H1 (cell line): ENCODE data around the gene KCND1. TPM values are rescaled to one million over a fixed set of nuclear protein-coding genes. Genes with fewer than 3 reads are reported as not detected.

Source experiments
- CTCF ChIA-PET: fragments of 300-600 bp; sonication (Branson Sonifier 250); formaldehyde crosslinking; loops from one replicate; lab custom pipeline; 2021; ENCODE audit not compliant: partially characterized antibody; lab: Charles Lee
- POLR2A ChIA-PET: fragments of 300-600 bp; sonication (Branson Sonifier 250); formaldehyde crosslinking; loops from one replicate; lab custom pipeline; 2021; ENCODE audit warnings: inconsistent platforms; ENCODE audit not compliant: partially characterized antibody; lab: Charles Lee
- DNase-seq, 2 experiments: peaks; one replicate each; pipeline versions ENCODE4 v3.0.0 to v3.0.0-alpha.2; 2010 to 2022; ENCODE audit warnings: low spot score in 2 of 2, low read depth in 1 of 2, mixed read lengths in 1 of 2
- FAIRE-seq: peaks from 2 replicates; lab custom pipeline; 2011; peaks lifted over from hg19 to GRCh38; lab: Jason Lieb, UNC
- H2AFZ ChIP-seq: 2 replicates; pipeline ENCODE4 v1.8.1; 2012; ENCODE audit warnings: low read length, inconsistent platforms
- H2AK5ac ChIP-seq: 2 replicates; pipeline ENCODE4 v1.6.1; 2013; ENCODE audit warnings: low read depth, low read length
- H2BK120ac ChIP-seq: replicated peaks from 2 replicates; pipeline ENCODE3; 2013; ENCODE audit warnings: low read depth, low read length, inconsistent platforms
- H2BK12ac ChIP-seq: 2 replicates; pipeline ENCODE4 v1.6.1; 2013; ENCODE audit warnings: low read depth, low read length
- H2BK15ac ChIP-seq: 2 replicates; pipeline ENCODE4 v1.6.1; 2013; ENCODE audit warnings: low read length
- H2BK20ac ChIP-seq: 2 replicates; pipeline ENCODE4 v1.6.1; 2013; ENCODE audit warnings: low read length
- H2BK5ac ChIP-seq: 2 replicates; pipeline ENCODE4 v1.6.1; 2013; ENCODE audit warnings: low read depth, low read length
- H3K14ac ChIP-seq: 2 replicates; pipeline ENCODE4 v1.6.1; 2013; ENCODE audit warnings: inconsistent platforms; ENCODE audit not compliant: insufficient read length
- H3K18ac ChIP-seq: 2 replicates; pipeline ENCODE4 v1.6.1; 2013; ENCODE audit warnings: low read length; ENCODE audit errors: extremely low read depth
- H3K23ac ChIP-seq: 2 replicates; pipeline ENCODE4 v1.6.1; 2013; ENCODE audit warnings: inconsistent platforms; ENCODE audit not compliant: insufficient read length
- H3K23me2 ChIP-seq: 2 replicates; pipeline ENCODE4 v1.6.1; 2013; ENCODE audit warnings: low read depth, low read length
- H3K27ac ChIP-seq: 2 replicates; pipeline ENCODE4 v1.6.1; 2011; ENCODE audit warnings: low read depth, low read length, inconsistent platforms
- H3K27me3 ChIP-seq, 4 experiments: replicated peaks in 1 of 4; 1 replicate in 1 of 4; 2 replicates in 3 of 4; pipeline versions ENCODE4 v1.6.1 to v1.8.1; 2011 to 2013; ENCODE audit warnings: low read length in 3 of 4, mild to moderate bottlenecking in 3 of 4, inconsistent platforms in 2 of 4, mixed read lengths in 2 of 4, moderate library complexity in 1 of 4; ENCODE audit not compliant: control insufficient read depth in 3 of 4, insufficient read depth in 3 of 4; ENCODE audit errors: extremely low read depth in 1 of 4
- H3K36me3 ChIP-seq, 4 experiments: 2 replicates each; pipeline versions ENCODE4 v1.6.1 to v1.8.1; 2011 to 2013; ENCODE audit warnings: mild to moderate bottlenecking in 4 of 4, low read length in 3 of 4, moderate library complexity in 2 of 4, control low read depth in 1 of 4, inconsistent platforms in 1 of 4; ENCODE audit not compliant: insufficient read depth in 4 of 4, control insufficient read depth in 2 of 4
- H3K4ac ChIP-seq: replicated peaks from 2 replicates; pipeline ENCODE3; 2013; ENCODE audit warnings: low read length, low read depth, mixed read lengths, inconsistent platforms; ENCODE audit not compliant: insufficient read length
- H3K4me1 ChIP-seq, 4 experiments: replicated peaks in 1 of 4; 1 replicate in 1 of 4; 2 replicates in 3 of 4; pipeline versions ENCODE4 v1.6.1 to v1.8.1; 2011 to 2013; ENCODE audit warnings: low read length in 3 of 4, inconsistent platforms in 2 of 4, mixed read lengths in 1 of 4; ENCODE audit not compliant: insufficient read depth in 4 of 4, control insufficient read depth in 3 of 4
- H3K4me2 ChIP-seq, 2 experiments: 2 replicates each; pipeline versions ENCODE4 v1.6.1 to v1.8.1; 2011 to 2013; ENCODE audit warnings: low read depth in 2 of 2, low read length in 2 of 2, control low read depth in 1 of 2, inconsistent platforms in 1 of 2, mild to moderate bottlenecking in 1 of 2; ENCODE audit not compliant: insufficient read depth in 1 of 2
- H3K4me3 ChIP-seq, 4 experiments: fragments of 200-600, 300-600 bp in 1 of 4; sonication (generic), shearing (Covaris generic), sonication (Bioruptor Twin) in 1 of 4; 2 replicates each; pipeline versions ENCODE4 v1.5.1 to v1.8.1; 2011 to 2016; ENCODE audit warnings: low read length in 4 of 4, low read depth in 3 of 4, control low read depth in 2 of 4, inconsistent platforms in 2 of 4, mild to moderate bottlenecking in 2 of 4, mixed read lengths in 1 of 4, moderate library complexity in 1 of 4; ENCODE audit not compliant: insufficient read depth in 2 of 4; ENCODE audit errors: extremely low read depth in 1 of 4
- H3K56ac ChIP-seq: replicated peaks from 2 replicates; pipeline ENCODE3; 2013; ENCODE audit warnings: low read depth, mild to moderate bottlenecking, mixed read lengths, low read length, inconsistent platforms; ENCODE audit not compliant: insufficient read length
- H3K79me1 ChIP-seq: 2 replicates; pipeline ENCODE4 v1.6.1; 2013; ENCODE audit warnings: low read depth, low read length, control low read depth
- H3K79me2 ChIP-seq, 2 experiments: 2 replicates each; pipeline versions ENCODE4 v1.6.1 to v1.8.1; 2012 to 2013; ENCODE audit warnings: low read length in 2 of 2, mild to moderate bottlenecking in 2 of 2, inconsistent platforms in 1 of 2; ENCODE audit not compliant: insufficient read depth in 2 of 2, control insufficient read depth in 1 of 2
- H3K9ac ChIP-seq, 4 experiments: replicated peaks in 1 of 4; 1 replicate in 1 of 4; 2 replicates in 3 of 4; pipeline versions ENCODE4 v1.6.1 to v1.8.1; 2011 to 2013; ENCODE audit warnings: low read depth in 3 of 4, low read length in 3 of 4, control low read depth in 2 of 4, mild to moderate bottlenecking in 2 of 4, moderate library complexity in 2 of 4, inconsistent platforms in 1 of 4; ENCODE audit errors: extremely low read depth in 1 of 4
- H3K9me3 ChIP-seq, 2 experiments: 2 replicates each; pipeline versions ENCODE4 v1.6.1 to v1.8.1; 2012 to 2013; ENCODE audit warnings: mild to moderate bottlenecking in 2 of 2, moderate library complexity in 2 of 2, control low read depth in 1 of 2, inconsistent platforms in 1 of 2, low read depth in 1 of 2, low read length in 1 of 2, mixed read lengths in 1 of 2; ENCODE audit not compliant: insufficient read depth in 2 of 2
- H4K20me1 ChIP-seq, 2 experiments: replicated peaks in 1 of 2; 2 replicates each; pipeline versions ENCODE3 to v1.8.1; 2011 to 2013; ENCODE audit warnings: inconsistent platforms in 2 of 2, low read length in 2 of 2, mild to moderate bottlenecking in 1 of 2; ENCODE audit not compliant: insufficient read depth in 2 of 2, control insufficient read depth in 1 of 2
- H4K5ac ChIP-seq: 2 replicates; pipeline ENCODE4 v1.6.1; 2013; ENCODE audit warnings: low read length, low read depth, mixed read lengths, inconsistent platforms; ENCODE audit not compliant: insufficient read length
- H4K8ac ChIP-seq: 2 replicates; pipeline ENCODE4 v1.8.0; 2013; ENCODE audit warnings: mild to moderate bottlenecking, moderate library complexity, low read length, inconsistent platforms; ENCODE audit not compliant: insufficient read depth; ENCODE audit errors: extremely low read depth
- H4K91ac ChIP-seq: replicated peaks from 2 replicates; pipeline ENCODE3; 2013; ENCODE audit warnings: low read length, mixed read lengths, inconsistent platforms; ENCODE audit not compliant: insufficient read length
- ATF2 ChIP-seq: IDR thresholded peaks from 2 replicates; pipeline ENCODE4 v1.6.1; 2012; ENCODE audit warnings: low read length, inconsistent platforms
- BCL11A ChIP-seq, 2 experiments: IDR thresholded peaks; one replicate each; pipeline ENCODE4 v1.6.1; 2011; ENCODE audit warnings: low read depth in 2 of 2, low read length in 2 of 2, mild to moderate bottlenecking in 2 of 2
- CHD1 ChIP-seq: IDR thresholded peaks from 2 replicates; pipeline ENCODE4 v1.6.1; 2012; ENCODE audit warnings: low read depth, low read length, improper control_type of control experiment
- EZH2 ChIP-seq: fragments of 200-600 bp; sonication (generic); IDR thresholded peaks from 2 replicates; pipeline ENCODE4 v1.7.1; 2012; ENCODE audit warnings: low read depth, mild to moderate bottlenecking, moderate library complexity, low read length, inconsistent platforms; ENCODE audit not compliant: severe bottlenecking
- NANOG ChIP-seq: IDR thresholded peaks from 2 replicates; pipeline ENCODE4 v1.6.1; 2011; ENCODE audit warnings: low read length, low read depth, mild to moderate bottlenecking, inconsistent platforms; ENCODE audit not compliant: insufficient read depth, poor library complexity, severe bottlenecking
- RAD21 ChIP-seq, 2 experiments: IDR thresholded peaks in 1 of 2; conservative IDR thresholded peaks in 1 of 2; 2 replicates each; pipeline ENCODE4 v1.6.1; 2011; ENCODE audit warnings: low read depth in 2 of 2, low read length in 2 of 2, improper control_type of control experiment in 1 of 2, inconsistent platforms in 1 of 2, mild to moderate bottlenecking in 1 of 2, moderate library complexity in 1 of 2
- RFX5 ChIP-seq: IDR thresholded peaks from 2 replicates; pipeline ENCODE4 v1.6.1; 2011; ENCODE audit warnings: low read depth, low read length, improper control_type of control experiment, borderline replicate concordance
- SAP30 ChIP-seq: fragments of 300-600 bp; sonication (generic); IDR thresholded peaks from 2 replicates; pipeline ENCODE4 v1.7.1; 2012; ENCODE audit warnings: low read length, moderate library complexity, mild to moderate bottlenecking, inconsistent platforms; ENCODE audit not compliant: insufficient read depth, insufficient replicate concordance
- SIX5 ChIP-seq: IDR thresholded peaks from 2 replicates; pipeline ENCODE4 v1.6.1; 2011; ENCODE audit warnings: mild to moderate bottlenecking, low read depth, low read length
- TAF7 ChIP-seq: optimal IDR thresholded peaks from 2 replicates; pipeline ENCODE3; 2011; ENCODE audit warnings: low read depth, mild to moderate bottlenecking, inconsistent platforms, low read length, moderate library complexity, borderline replicate concordance
- TCF12 ChIP-seq: IDR thresholded peaks from 2 replicates; pipeline ENCODE4 v1.6.1; 2011; ENCODE audit warnings: low read depth, mild to moderate bottlenecking, low read length
- YY1 ChIP-seq: IDR thresholded peaks from 2 replicates; pipeline ENCODE4 v1.6.1; 2011; ENCODE audit warnings: low read depth, mild to moderate bottlenecking, low read length
- WGBS, 2 experiments: shearing (Covaris generic) in 1 of 2; methylation state at CpG; one replicate each; pipeline versions ENCODE4 v1.1.6 to v1.1.7; 2013 to 2015; ENCODE audit warnings: low lambda C conversion rate in 2 of 2, mixed read lengths in 2 of 2, inconsistent platforms in 1 of 2, low coverage in 1 of 2, missing lambda C conversion rate in 1 of 2; ENCODE audit not compliant: insufficient replicate concordance in 2 of 2, insufficient coverage in 1 of 2, insufficient read length in 1 of 2; ENCODE audit errors: extremely low coverage in 1 of 2, missing lambda C conversion rate in 1 of 2; 5-methylcytosine and 5-hydroxymethylcytosine counted together
- polyA plus RNA-seq, 7 experiments: library from polyadenylated mRNA; depleted of rRNA in 3 of 7; stranded (reverse) in 5 of 7; unstranded in 2 of 7; fragments of >200 nt in 5 of 7; fragments of 200-250 nt in 2 of 7; gene quantifications; 1 replicate in 5 of 7; 2 replicates in 1 of 7; 4 replicates in 1 of 7; pipeline versions ENCODE4 v1.2.1 to v1.2.3, GENCODE V29; 2011 to 2013; ENCODE audit warnings: missing spikeins in 2 of 7, mixed read lengths in 2 of 7
- total RNA-seq: library from RNA; stranded (reverse); fragmentation: NEBNext Ultra II Directional; extraction: Animal tissue kit (Norgen Biotek cat#: 25700); gene quantifications from 2 replicates; pipeline ENCODE4 v1.2.1, GENCODE V29; 2021

Gene KCND1
- total and polyA plus RNA-seq, 2 of the 8 experiments (the other 6 are each of a cell fraction or from before 2014, with no cell fraction given): 3.1 to 6.8 TPM

GRCh38 chrX:48933757-48934156, 37.9 kb downstream of the KCND1 start:
- Histone ChIP-seq H2AFZ (no peak overlapping the region), H2BK20ac (no peak overlapping the region), H3K79me2 (peaks cover 0 to 27% of the 10 kb centered on the region in 2 experiments; a peak in 2 of 4 replicates), H3K23me2 (no peaks in the 10 kb centered on the region), H3K4me3 (no peak overlapping the region), H2BK5ac (no peak overlapping the region), H3K14ac (no peak overlapping the region), H3K4ac (no peak overlapping the region), H3K36me3 (peaks cover 0 to 33% (median 11%) of the 10 kb centered on the region in 4 experiments; a peak in 6 of 8 replicates), H4K5ac (no peak overlapping the region), H4K20me1 (no peaks in the 10 kb centered on the region), H3K18ac (no peak overlapping the region), H3K27me3 (no peaks in the 10 kb centered on the region), H3K56ac (no peak overlapping the region), H2AK5ac (no peak overlapping the region), H3K9me3 (no peaks in the 10 kb centered on the region), H3K4me2 (no peak overlapping the region), H3K23ac (no peak overlapping the region), H2BK12ac (no peak overlapping the region), H3K79me1 (no peaks in the 10 kb centered on the region), H3K4me1 (peaks cover 1 to 12% (median 4%) of the 10 kb centered on the region in 4 experiments; a peak in 6 of 7 replicates), H4K91ac (no peak overlapping the region), H3K9ac (no peak overlapping the region), H2BK120ac (no peak overlapping the region), H4K8ac (no peak overlapping the region), H3K27ac (no peak overlapping the region), H2BK15ac (no peak overlapping the region)
- no peak for FAIRE-seq
- DNase-seq: no peak
- POLR2A ChIA-PET: interaction anchor here (21.5 kb wide), 1 partner anchor 19 kb away, joined by 572 read pairs; the partner anchor contains the start of genes PIM2 and SLC35A2
- CTCF ChIA-PET: no interaction called here
- 83% methylated on average over 2 of the region's 2 CpGs; no CpG with 5 or more reads in 1 of the 2 experiments for WGBS, 2 experiments
- TF ChIP-seq RFX5 (no peak), BCL11A (IDR thresholded peaks at IDR 0.05; ENCODE audit: low read depth in 2 of 2, low read length in 2 of 2) (no peak), SAP30 (no peak), NANOG (no peak), ATF2 (no peak), YY1 (no peak), RAD21 (IDR thresholded peaks at IDR 0.05 in 1 of 2, conservative IDR thresholded peaks at IDR 0.05 in 1 of 2; ENCODE audit: low read depth in 2 of 2, low read length in 2 of 2) (no peak), TAF7 (no peak), CHD1 (no peak), EZH2 (no peak), SIX5 (no peak), TCF12 (no peak)
